Testis (tissue), 2 donors: Measurements from ENCODE around the gene ZNF775.

Experiments
- POLR2A ChIP-seq: fragments of 450-650 bp; IDR thresholded peaks from one replicate; pipeline ENCODE4 v1.6.1; 2017; ENCODE audit warnings: antibody characterized with exemption, mild to moderate bottlenecking, moderate library complexity
- TF ChIP-seq, protein P1 (sequence below), 3 experiments: fragments of 450-650 bp in 2 of 3; fragments of 200-600 bp in 1 of 3; sonication (generic) in 1 of 3; IDR thresholded peaks; one replicate each; pipeline ENCODE4 v1.5.1; 2016 to 2019; ENCODE audit warnings: antibody characterized with exemption in 3 of 3, mild to moderate bottlenecking in 2 of 3, moderate library complexity in 1 of 3

DNA sequence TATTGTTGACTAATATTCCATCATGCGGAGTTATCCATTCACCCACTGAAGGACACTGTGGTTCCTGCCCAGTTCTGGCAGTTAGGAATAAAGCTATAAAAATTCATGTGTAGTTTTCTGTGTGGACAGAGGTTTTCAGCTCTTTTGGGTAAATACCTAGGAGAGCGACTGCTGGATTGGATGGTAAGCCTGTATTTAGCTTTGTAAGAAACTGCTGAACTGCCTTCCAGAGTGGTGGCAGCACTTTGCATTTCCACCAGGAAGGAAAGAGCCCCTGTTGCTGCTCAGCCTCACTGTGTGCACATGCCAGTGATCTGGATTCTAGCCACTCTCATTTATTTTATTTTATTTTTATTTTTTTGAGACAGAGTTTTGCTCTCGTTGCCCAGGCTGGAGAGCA, 14.2 kb downstream of the ZNF775 start:
- TF ChIP-seq, protein P1, sequence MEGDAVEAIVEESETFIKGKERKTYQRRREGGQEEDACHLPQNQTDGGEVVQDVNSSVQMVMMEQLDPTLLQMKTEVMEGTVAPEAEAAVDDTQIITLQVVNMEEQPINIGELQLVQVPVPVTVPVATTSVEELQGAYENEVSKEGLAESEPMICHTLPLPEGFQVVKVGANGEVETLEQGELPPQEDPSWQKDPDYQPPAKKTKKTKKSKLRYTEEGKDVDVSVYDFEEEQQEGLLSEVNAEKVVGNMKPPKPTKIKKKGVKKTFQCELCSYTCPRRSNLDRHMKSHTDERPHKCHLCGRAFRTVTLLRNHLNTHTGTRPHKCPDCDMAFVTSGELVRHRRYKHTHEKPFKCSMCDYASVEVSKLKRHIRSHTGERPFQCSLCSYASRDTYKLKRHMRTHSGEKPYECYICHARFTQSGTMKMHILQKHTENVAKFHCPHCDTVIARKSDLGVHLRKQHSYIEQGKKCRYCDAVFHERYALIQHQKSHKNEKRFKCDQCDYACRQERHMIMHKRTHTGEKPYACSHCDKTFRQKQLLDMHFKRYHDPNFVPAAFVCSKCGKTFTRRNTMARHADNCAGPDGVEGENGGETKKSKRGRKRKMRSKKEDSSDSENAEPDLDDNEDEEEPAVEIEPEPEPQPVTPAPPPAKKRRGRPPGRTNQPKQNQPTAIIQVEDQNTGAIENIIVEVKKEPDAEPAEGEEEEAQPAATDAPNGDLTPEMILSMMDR (IDR thresholded peaks at IDR 0.05): no peak
- TF ChIP-seq POLR2A: no peak
